GM18517 (cell line): ENCODE data around the gene AGPAT3.
"Not testable (repeated sequence)": the region's sequence is repeated elsewhere in the genome, so short reads cannot be mapped to it uniquely, and the experiment has no call there.

Experiments used
- ATAC-seq: cut with Tn5 transposase; IDR thresholded peaks from one replicate; pipeline ENCODE4 v1.9.1; 2021; ENCODE audit warnings: mild to moderate bottlenecking, moderate library complexity; ENCODE audit not compliant: unreplicated experiment

The AGPAT3 gene

GRCh38 chr21:43834146-43834905, 30.7 kb upstream of the AGPAT3 start:
- no peak for ATAC-seq

DNA sequence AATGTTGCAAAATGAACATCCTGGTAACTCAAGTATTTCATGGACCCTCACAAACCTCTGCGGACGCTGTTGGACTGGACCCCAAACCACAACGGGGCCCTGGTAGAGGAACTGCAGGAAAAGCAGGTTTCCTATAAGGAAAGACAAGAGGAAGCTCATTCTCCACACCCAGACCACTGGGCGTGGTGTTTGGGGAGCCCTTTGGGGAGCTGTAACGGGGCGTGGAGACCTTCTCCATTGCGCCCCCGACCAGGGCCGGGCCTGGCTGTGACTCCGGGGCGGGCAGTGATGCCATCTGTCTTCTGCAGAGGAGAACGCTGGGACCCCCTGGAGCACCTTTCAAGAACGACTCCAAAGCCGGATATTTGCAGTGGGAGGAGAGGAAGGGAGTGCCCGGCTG, 30.0 kb upstream of the AGPAT3 start:
- ATAC-seq, result no peak

GRCh38 chr21:43835861-43836260, 29.2 kb upstream of the AGPAT3 start:
- ATAC-seq, result no peak

- ATAC-seq, result no peak
Measured at GRCh38 chr21:43836616-43837015, 28.4 kb upstream of the AGPAT3 start.

DNA sequence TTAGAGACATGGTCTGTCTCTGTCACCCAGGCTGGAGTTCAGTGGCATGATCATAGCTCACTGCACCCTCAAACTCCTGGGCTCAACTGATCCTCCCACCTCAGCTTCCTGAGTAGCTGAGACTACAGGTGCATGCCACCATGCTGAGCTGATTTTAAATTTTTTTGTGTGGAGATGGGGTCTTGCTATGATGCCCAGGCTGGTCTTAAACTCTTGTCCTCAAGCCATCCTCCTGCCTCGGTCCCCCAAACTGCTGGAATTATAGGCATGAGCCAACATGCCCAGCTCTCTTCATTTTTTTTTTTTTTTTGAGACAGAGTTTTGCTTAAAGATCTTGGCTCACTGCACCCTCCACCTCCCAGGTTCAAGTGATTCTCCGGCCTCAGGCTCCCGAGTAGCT, 24.8 kb upstream of the AGPAT3 start:
- ATAC-seq, result no peak

GRCh38 chr21:43842742-43843141, 22.3 kb upstream of the AGPAT3 start:
- ATAC-seq, result no peak

DNA sequence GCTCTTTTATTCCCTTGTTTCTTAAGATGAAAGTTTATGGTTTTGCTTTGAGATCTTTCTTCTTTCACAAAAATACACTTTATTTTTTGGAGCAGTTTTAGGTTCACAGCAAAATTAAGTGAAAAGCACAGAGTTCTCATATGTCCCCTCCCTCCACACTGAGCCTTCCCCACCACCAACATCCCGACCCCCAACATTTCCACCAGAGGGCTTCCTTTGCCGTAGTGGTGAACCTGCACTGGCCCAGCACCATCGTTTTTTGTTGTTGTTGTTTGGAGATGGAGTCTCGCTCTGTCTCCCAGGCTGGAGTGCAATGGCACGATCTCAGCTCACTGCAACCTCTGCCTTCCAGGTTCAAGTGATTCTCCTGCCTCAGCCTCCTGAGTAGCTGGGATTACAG, 20.1 kb upstream of the AGPAT3 start:
- ATAC-seq, result not testable (repeated sequence)

GRCh38 chr21:43845386-43845785, 19.6 kb upstream of the AGPAT3 start:
- ATAC-seq, result no peak

GRCh38 chr21:43846430-43846829, 18.6 kb upstream of the AGPAT3 start:
- no peak for ATAC-seq

DNA sequence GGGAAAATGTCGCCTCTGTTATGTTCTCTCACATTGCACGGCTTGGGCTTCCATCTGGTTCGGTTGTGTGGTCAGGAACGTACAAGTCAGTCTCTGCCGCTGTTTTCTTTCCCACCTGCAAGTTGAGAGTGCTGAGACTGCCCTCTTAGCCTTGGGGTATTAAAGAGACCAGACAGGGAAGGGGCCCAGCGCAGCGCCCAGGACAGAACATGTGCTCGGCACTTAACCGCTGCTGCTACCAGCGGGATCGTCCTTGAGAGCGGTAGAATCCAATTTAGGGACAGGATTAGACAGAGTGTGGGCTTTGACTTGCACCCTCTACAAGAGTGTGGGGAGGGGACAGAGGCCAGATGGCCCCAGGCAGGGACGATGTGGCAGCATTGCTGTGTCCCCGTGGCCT, 17.7 kb upstream of the AGPAT3 start:
- ATAC-seq, result no peak

GRCh38 chr21:43848771-43849170, 16.3 kb upstream of the AGPAT3 start:
- ATAC-seq, result no peak

DNA sequence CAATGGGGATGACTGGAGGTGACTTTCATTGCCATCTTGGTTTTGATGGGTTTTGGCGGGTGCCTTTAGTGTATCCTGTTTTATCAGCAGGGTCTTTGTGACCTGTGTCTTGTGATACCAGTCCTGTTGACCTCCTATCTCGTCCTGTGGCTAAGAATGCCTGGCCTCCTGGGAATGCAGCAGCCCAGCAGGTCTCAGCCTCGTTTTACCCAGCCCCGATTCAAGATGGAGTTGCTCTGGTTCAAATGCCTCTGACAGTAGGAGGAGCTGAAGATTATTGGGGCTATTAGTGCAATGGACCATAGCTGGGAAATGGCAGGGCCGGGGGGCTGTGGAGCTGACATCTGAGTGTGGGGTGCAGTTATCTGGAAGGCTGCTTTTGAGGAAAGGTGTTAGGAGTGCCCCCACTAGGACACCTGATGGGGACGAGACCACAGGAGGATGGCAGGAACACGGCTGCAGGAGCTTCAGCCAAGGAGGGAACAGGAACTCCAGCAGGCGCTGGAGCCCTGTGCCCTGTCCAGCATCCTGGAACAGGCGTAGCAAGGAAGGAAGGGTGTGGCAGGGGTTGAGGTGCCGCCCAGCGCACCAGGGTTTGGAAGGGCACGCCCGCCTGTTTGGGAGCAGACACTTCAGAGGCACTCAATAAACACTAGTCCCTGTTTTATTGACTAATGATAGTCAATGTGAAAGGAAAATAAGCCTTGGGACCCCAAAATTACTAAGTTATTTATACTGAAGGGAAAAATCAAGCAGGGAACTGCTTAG, 15.3 kb upstream of the AGPAT3 start:
- ATAC-seq, result no peak

DNA sequence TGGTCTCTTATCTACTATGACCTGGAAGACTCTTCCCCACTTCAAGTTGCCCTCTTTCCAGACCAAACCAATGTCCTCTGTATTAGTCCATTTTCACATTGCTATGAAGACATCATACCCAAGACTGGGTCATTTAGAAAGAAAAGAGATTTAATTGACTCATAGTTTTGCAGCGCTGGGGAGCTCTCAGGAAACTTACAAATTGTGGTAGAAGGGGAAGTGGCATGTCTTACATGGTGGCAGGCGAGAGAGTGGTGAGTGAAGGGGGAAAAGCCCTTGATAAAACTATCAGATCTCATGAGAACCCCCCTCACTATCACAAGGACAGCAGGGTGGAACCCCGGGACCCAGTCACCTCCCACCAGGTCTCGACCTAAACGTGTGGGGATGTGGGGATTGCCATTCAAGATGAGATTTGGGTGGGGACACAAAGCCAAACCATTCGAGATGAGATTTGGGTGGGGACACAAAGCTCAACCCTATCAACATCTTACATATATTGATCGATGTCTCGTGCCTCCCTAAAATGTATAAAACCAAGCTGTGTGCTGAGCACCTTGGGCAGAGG, 14.2 kb upstream of the AGPAT3 start:
- no peak for ATAC-seq

GRCh38 chr21:43851593-43851992, 13.4 kb upstream of the AGPAT3 start:
- no peak for ATAC-seq

- no peak for ATAC-seq
Measured at GRCh38 chr21:43853851-43854772, 10.9 kb upstream of the AGPAT3 start.

GRCh38 chr21:43854773-43855633, 10.0 kb upstream of the AGPAT3 start:
- ATAC-seq, result no peak

GRCh38 chr21:43855955-43856354, 9.1 kb upstream of the AGPAT3 start:
- ATAC-seq, result no peak

DNA sequence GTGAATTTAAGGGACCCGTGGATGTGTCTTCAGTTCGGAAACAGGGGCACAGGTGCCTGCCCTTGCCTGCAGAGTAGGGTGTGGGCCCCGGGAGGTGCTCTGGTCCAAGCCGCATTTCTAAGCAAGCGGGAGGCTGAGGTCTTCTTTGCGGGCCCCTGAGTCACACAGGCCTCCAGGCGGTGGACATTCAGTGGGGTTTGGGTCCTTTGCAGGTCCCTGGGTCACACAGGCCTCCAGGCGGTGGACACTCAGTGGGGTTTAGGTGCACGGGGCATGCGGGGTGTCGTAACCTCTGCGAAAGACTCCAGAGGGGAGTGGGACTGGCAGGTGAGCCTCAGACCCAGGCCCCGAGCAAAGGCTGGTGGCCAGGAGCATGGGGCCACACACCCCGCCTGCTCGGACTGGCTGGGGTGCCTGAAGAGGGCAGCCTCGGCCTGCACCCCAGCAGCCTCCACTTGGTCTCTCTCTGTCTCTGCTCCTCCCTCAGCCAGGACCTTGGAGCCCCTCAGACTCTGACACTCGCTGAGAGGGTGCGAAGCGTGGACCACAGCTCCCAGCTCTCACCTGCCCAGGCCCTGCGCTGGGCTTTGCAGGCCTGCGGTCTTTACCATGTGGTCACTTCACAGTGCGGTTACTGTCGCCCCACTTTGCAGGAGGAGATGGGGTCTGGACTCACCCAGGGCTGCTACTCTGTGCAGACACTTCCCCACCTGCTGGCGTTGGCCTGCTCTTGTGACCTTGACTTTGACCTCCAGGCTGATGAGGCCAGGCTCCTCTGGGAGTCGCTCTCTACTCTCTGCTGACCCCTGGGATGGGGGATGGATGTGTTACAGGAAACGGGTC, 6.0 kb upstream of the AGPAT3 start:
- ATAC-seq, result no peak

GRCh38 chr21:43859747-43860214, 5.2 kb upstream of the AGPAT3 start:
- ATAC-seq, result no peak
